ENCODE data around the gene ENTREP1. TPM values are rescaled to one million over a fixed set of nuclear protein-coding genes. Genes with fewer than 3 reads are reported as not detected.

The ENTREP1 gene
- total RNA-seq, 2 experiments from 2014 or later, result 0.08 to 0.14 TPM

DNA sequence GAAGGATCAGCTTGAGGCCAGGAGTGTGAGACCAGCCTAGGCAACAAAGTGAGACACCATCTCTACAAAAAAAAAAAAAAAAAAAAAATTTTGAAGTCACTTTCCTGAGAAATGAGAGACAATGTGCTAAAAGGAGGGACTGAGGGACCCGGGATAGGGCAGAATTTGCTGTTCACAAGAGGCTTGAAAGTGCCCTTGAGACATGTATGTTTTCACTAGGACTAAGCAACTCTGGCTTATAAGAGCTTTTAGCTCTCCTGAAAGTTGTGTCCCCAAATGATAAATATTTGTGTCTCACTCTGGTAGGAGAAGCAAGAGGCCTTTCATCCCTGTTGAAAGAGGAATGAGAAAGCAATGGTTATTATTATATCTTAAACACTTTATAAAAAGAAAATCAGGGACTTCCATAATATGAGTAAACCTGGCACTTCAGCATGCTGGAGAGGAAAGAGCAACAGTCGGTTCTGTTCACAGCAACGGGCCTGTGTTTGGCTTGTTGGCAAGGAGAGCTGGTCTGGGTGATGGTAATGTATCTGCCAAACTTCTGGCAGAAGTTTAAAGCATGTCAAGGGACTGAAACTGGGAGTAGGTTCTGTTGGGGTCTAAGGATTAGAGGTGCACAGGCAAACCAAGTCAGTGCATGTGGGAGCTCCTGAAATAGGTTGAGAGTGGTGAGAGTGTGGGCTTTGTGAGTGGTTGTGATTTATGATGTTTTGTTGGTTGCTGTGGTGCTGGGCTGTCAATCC is 32.2 kb downstream of the ENTREP1 start:
- Mint-ChIP-seq H3K4me1 (ENCODE audit: low read depth) (no peaks in the 10 kb centered on the region), H3K27me3 (peaks cover 31% of the 10 kb centered on the region), H3K9me3 (no peaks in the 10 kb centered on the region), H3K27ac (no peak overlapping the region), H3K36me3 (ENCODE audit: low read depth) (no peaks in the 10 kb centered on the region), H3K4me3 (no peak overlapping the region)
- no peaks in the 10 kb centered on the region for H3K4me1 ChIP-seq (ENCODE audit: insufficient read depth, low read length)
- no peak overlapping the region for H3K4me3 ChIP-seq (ENCODE audit: low read length)
- ATAC-seq (ENCODE audit: poor library complexity), result no peak
- no peaks in the 10 kb centered on the region for H3K9me3 ChIP-seq (ENCODE audit: control insufficient read depth in 1 of 2, insufficient read depth in 1 of 2, low read length in 2 of 2)
- no peaks in the 10 kb centered on the region for H3K27me3 ChIP-seq (ENCODE audit: control insufficient read depth in 1 of 2, insufficient read depth in 2 of 2, low read length in 2 of 2)
- no peak overlapping the region for H3K27ac ChIP-seq (ENCODE audit: low read depth in 1 of 2, low read length in 2 of 2)
- POLR2A ChIA-PET, result no interaction called here
- TF ChIP-seq, protein P1, sequence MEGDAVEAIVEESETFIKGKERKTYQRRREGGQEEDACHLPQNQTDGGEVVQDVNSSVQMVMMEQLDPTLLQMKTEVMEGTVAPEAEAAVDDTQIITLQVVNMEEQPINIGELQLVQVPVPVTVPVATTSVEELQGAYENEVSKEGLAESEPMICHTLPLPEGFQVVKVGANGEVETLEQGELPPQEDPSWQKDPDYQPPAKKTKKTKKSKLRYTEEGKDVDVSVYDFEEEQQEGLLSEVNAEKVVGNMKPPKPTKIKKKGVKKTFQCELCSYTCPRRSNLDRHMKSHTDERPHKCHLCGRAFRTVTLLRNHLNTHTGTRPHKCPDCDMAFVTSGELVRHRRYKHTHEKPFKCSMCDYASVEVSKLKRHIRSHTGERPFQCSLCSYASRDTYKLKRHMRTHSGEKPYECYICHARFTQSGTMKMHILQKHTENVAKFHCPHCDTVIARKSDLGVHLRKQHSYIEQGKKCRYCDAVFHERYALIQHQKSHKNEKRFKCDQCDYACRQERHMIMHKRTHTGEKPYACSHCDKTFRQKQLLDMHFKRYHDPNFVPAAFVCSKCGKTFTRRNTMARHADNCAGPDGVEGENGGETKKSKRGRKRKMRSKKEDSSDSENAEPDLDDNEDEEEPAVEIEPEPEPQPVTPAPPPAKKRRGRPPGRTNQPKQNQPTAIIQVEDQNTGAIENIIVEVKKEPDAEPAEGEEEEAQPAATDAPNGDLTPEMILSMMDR (IDR thresholded peaks at IDR 0.05), result no peak
- intact Hi-C loops (cut with DNase I, micrococcal nuclease), result no loop called here
- DNase-seq, result no peak
- H3K36me3 ChIP-seq (ENCODE audit: insufficient read depth, low read length), result no peaks in the 10 kb centered on the region
- CTCF ChIA-PET, result no interaction called here

DNA sequence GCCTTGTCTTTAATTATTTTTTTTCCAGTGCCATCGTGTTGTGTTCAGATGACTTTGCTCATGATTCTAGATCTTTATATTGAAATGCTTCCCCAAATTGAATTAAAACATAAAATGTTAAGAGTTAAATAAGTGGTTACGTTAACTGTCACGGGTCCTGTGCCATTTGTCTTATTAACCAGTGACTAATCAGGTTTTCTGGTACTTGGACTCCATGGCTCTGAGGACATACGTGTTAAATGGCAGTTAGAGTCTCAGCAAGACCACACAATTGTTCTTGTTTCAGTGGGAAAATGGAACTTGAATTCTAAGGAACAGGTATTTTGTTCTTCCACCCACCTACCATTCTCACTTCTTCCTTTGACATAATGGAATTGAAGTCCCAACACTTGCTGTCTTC is 32.8 kb downstream of the ENTREP1 start:
- intact Hi-C loops (cut with DNase I, micrococcal nuclease), result no loop called here
- Histone ChIP-seq H3K9me3 (ENCODE audit: control insufficient read depth in 1 of 2, insufficient read depth in 1 of 2, low read length in 2 of 2) (no peaks in the 10 kb centered on the region), H3K4me3 (ENCODE audit: low read length) (no peak overlapping the region), H3K27me3 (ENCODE audit: control insufficient read depth in 1 of 2, insufficient read depth in 2 of 2, low read length in 2 of 2) (no peaks in the 10 kb centered on the region), H3K27ac (ENCODE audit: low read depth in 1 of 2, low read length in 2 of 2) (no peak overlapping the region), H3K36me3 (ENCODE audit: insufficient read depth, low read length) (no peaks in the 10 kb centered on the region), H3K4me1 (ENCODE audit: insufficient read depth, low read length) (no peaks in the 10 kb centered on the region)
- H3K4me3 Mint-ChIP-seq, result no peak overlapping the region
- no peaks in the 10 kb centered on the region for H3K4me1 Mint-ChIP-seq (ENCODE audit: low read depth)
- no peak overlapping the region for H3K27ac Mint-ChIP-seq
- POLR2A ChIA-PET, result no interaction called here
- CTCF ChIA-PET, result no interaction called here
- no peaks in the 10 kb centered on the region for H3K9me3 Mint-ChIP-seq
- TF ChIP-seq, protein P1 (IDR thresholded peaks at IDR 0.05), result no peak
- no peak for ATAC-seq (ENCODE audit: poor library complexity)
- H3K36me3 Mint-ChIP-seq (ENCODE audit: low read depth), result no peaks in the 10 kb centered on the region
- peaks cover 31% of the 10 kb centered on the region for H3K27me3 Mint-ChIP-seq
- no peak for DNase-seq

DNA sequence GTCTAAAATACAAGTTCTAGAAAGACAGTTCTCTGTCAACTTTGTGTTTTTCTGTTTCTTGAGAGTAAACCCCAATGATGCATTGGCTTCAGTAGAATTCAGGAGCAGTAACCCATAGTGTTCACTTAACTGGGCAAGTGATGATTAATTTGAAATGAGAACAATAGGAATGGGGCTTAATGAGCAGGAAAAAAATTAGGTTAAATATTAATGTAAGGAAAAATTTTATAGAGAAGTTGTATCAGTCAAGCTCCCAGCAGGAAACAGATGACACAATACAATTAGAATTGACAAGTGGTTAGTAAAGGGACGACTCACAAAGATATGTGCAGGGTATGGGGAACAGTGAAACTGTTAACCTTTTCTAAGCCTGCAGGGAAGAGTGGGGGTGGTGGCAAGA is 38.2 kb downstream of the ENTREP1 start:
- Histone ChIP-seq H3K4me1 (ENCODE audit: insufficient read depth, low read length) (no peaks in the 10 kb centered on the region), H3K4me3 (ENCODE audit: low read length) (no peak overlapping the region), H3K36me3 (ENCODE audit: insufficient read depth, low read length) (no peaks in the 10 kb centered on the region), H3K27me3 (ENCODE audit: control insufficient read depth in 1 of 2, insufficient read depth in 2 of 2, low read length in 2 of 2) (no peaks in the 10 kb centered on the region), H3K27ac (ENCODE audit: low read depth in 1 of 2, low read length in 2 of 2) (no peak overlapping the region), H3K9me3 (ENCODE audit: control insufficient read depth in 1 of 2, insufficient read depth in 1 of 2, low read length in 2 of 2) (no peaks in the 10 kb centered on the region)
- DNase-seq (no peak), ATAC-seq (ENCODE audit: poor library complexity) (no peak)
- TF ChIP-seq, protein P1 (IDR thresholded peaks at IDR 0.05), result no peak
- Mint-ChIP-seq H3K36me3 (ENCODE audit: low read depth) (no peaks in the 10 kb centered on the region), H3K9me3 (no peaks in the 10 kb centered on the region), H3K4me3 (no peak overlapping the region), H3K27me3 (peaks cover 8% of the 10 kb centered on the region), H3K4me1 (ENCODE audit: low read depth) (no peaks in the 10 kb centered on the region), H3K27ac (no peak overlapping the region)
- intact Hi-C loops (cut with DNase I, micrococcal nuclease), result no loop called here
- CTCF ChIA-PET, result no interaction called here
- POLR2A ChIA-PET, result no interaction called here

Measured in CD4-positive, alpha-beta T cell (primary cell).